ENCODE measurements around the gene CCNI.

Gene CCNI

GRCh38 chr4:77007358-77008230 lies 68.2 kb downstream of the CCNI start:
- DNase-seq (ENCODE audit: low read depth in 3 of 3, low spot score in 1 of 3), result no peak

- no peak for DNase-seq (ENCODE audit: low read depth in 3 of 3, low spot score in 1 of 3)
Measured at GRCh38 chr4:77006753-77007353, 68.9 kb downstream of the CCNI start.

GRCh38 chr4:77003400-77003799 lies 72.4 kb downstream of the CCNI start:
- no peak for DNase-seq (ENCODE audit: low read depth in 3 of 3, low spot score in 1 of 3)

GRCh38 chr4:77002321-77003107 lies 73.3 kb downstream of the CCNI start:
- no peak for DNase-seq (ENCODE audit: low read depth in 3 of 3, low spot score in 1 of 3)

GRCh38 chr4:77001907-77002306 lies 73.9 kb downstream of the CCNI start:
- no peak for DNase-seq (ENCODE audit: low read depth in 3 of 3, low spot score in 1 of 3)

- DNase-seq (ENCODE audit: low read depth in 3 of 3, low spot score in 1 of 3), result no peak
Measured at GRCh38 chr4:76998251-76998901, 77.4 kb downstream of the CCNI start.

- no peak for DNase-seq (ENCODE audit: low read depth in 3 of 3, low spot score in 1 of 3)
Measured at GRCh38 chr4:76997532-76997931, 78.3 kb downstream of the CCNI start.
